HG02840 (cell line): ENCODE measurements around the gene ALDH1B1.

ENCODE experiments used
- ATAC-seq: cut with Tn5 transposase; IDR thresholded peaks from one replicate; pipeline ENCODE4 v1.9.1; 2021; ENCODE audit warnings: mild to moderate bottlenecking, moderate library complexity, moderate number of reproducible peaks; ENCODE audit not compliant: unreplicated experiment, low FRiP score

ALDH1B1 gene

GRCh38 chr9:38437193-38437823 lies 44.8 kb downstream of the ALDH1B1 start:
- peak; percentile 59 for ATAC-seq

DNA sequence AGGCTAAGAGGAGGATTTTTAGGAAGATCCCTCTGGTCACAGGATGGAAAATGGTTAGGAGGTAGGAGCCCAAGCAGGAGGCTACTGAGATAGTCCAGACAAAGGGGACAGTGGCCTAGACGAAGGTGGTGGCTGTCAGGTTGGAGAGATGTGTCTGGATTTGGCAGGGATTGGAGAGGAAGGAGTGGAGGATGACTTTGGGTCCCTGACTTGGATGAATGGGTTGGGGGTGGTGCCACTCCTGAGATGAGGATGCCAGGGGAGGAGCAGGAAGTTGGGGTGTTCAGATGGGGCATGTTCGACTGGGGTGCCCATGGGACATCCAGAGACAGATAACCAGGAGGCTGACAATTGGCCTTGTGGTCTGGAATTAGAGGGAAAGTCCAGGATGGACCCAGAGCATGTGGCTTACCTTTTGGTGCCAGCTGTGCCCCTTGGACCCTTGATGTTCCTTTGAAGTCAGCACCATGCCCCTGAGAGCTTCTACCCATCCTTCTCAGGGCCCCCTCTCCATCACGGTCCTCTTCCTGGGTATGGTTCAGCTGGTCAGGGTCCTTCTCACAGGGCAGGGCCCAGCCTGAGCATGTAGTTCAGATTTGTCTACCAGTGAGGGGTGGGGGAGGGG lies 46.9 kb downstream of the ALDH1B1 start:
- ATAC-seq, result no peak

DNA sequence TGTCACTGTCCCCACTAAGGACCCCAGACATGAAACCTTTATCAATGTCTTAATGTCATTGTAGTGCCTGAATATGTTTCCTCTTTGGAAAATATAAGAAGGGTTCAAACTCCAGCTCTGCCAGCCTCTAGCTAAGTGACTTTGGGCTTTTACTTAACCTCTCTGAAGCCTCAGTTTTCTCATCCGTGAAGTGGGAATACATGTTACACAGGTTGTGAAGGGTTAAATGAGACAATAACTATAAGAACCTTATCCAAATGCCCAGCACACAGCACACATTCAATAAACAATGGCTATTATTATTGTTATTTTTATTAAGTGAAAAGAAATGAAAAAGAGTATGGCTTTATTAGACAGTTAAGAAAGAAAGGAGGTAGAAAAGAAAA lies 47.4 kb downstream of the ALDH1B1 start:
- no peak for ATAC-seq

- no peak for ATAC-seq
Measured at GRCh38 chr9:38440516-38440915, 48.0 kb downstream of the ALDH1B1 start.

GRCh38 chr9:38441347-38442085 lies 49.0 kb downstream of the ALDH1B1 start:
- ATAC-seq, result no peak

DNA sequence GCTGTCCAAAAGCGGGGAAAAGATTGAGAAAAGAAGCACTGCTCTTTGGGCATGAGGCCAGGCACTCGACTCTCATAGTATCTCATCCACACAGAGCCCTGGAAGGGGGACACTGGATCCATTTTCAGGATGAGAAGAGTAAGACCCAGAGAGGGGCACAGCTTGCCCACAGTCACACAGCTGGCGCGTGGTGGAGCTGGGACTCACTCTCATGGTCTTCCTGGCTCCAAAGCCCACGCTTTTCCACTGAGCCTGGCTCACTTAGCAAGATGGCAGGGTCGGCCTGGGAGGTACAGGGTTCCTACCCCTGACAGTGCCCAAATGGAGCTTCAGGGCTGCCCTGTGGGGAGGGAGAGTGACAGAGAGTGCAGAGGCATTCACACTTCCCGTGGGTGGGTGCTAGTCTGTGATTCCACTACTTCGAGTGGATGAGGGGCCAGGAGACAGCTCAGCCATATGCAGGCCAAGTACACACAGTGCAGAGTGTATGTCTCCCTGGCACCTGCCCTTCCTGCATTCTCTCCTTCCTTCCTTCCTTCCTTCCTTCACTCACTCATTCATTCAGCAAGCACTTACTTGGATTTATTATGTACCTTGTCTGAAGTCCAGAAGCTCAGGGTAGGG lies 50.1 kb downstream of the ALDH1B1 start:
- no peak for ATAC-seq

- ATAC-seq, result no peak
Measured at GRCh38 chr9:38443181-38443580, 50.7 kb downstream of the ALDH1B1 start.

- ATAC-seq, result no peak
Measured at GRCh38 chr9:38443597-38443996, 51.1 kb downstream of the ALDH1B1 start.

GRCh38 chr9:38445154-38446043 lies 52.9 kb downstream of the ALDH1B1 start:
- ATAC-seq, result peak; percentile 95

GRCh38 chr9:38447703-38448102 lies 55.2 kb downstream of the ALDH1B1 start:
- no peak for ATAC-seq
